Measurements from ENCODE around the gene GPC6. TPM values are rescaled to one million over a fixed set of nuclear protein-coding genes. Genes with fewer than 3 reads are reported as not detected.

Gene GPC6
- total and polyA plus RNA-seq, 2 experiments from 2014 or later = 26.0 to 92.8 TPM

DNA sequence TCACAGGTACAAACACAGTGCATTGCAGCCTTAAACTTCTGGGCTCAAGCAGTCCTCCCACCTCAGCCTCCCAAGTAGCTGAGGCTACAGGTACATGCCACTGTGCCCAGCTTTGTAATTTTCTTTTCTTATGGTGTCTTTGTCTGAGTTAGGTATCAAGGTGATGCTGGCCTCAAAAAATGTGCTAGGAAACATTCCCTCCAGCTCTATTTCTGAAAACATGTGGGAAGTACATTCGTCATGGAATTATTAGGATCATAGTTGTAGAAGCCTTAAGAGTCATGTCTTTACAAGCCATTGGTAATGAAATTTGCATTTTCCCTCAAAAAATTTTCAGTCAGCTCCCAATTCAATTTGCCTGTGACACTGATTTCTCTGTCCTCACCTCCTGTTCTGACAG, 1021.3 kb downstream of the GPC6 start:
- Histone ChIP-seq H3K27me3 (no peaks in the 10 kb centered on the region), H3K27ac (no peak overlapping the region), H4K20me1 (ENCODE audit: insufficient read depth, poor library complexity, severe bottlenecking) (no peaks in the 10 kb centered on the region), H2AFZ (no peak overlapping the region), H3K4me2 (no peak overlapping the region), H3K79me2 (no peaks in the 10 kb centered on the region), H3K36me3 (replicated peaks; ENCODE audit: insufficient read depth, low read depth) (no peaks in the 10 kb centered on the region), H3K4me1 (ENCODE audit: insufficient read depth) (no peaks in the 10 kb centered on the region), H3K9me3 (ENCODE audit: low read depth) (peaks cover 7% of the 10 kb centered on the region), H3K4me3 (no peak overlapping the region), H3K9me2 (replicated peaks; ENCODE audit: insufficient read depth) (no peaks in the 10 kb centered on the region)
- TF ChIP-seq, protein P1, sequence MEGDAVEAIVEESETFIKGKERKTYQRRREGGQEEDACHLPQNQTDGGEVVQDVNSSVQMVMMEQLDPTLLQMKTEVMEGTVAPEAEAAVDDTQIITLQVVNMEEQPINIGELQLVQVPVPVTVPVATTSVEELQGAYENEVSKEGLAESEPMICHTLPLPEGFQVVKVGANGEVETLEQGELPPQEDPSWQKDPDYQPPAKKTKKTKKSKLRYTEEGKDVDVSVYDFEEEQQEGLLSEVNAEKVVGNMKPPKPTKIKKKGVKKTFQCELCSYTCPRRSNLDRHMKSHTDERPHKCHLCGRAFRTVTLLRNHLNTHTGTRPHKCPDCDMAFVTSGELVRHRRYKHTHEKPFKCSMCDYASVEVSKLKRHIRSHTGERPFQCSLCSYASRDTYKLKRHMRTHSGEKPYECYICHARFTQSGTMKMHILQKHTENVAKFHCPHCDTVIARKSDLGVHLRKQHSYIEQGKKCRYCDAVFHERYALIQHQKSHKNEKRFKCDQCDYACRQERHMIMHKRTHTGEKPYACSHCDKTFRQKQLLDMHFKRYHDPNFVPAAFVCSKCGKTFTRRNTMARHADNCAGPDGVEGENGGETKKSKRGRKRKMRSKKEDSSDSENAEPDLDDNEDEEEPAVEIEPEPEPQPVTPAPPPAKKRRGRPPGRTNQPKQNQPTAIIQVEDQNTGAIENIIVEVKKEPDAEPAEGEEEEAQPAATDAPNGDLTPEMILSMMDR (IDR thresholded peaks at IDR 0.05; ENCODE audit: poor library complexity) = no peak
- no peak for TF ChIP-seq EZH2 (IDR thresholded peaks at IDR 0.05; ENCODE audit: borderline replicate concordance)
- TF ChIP-seq EZH2phosphoT487 (IDR thresholded peaks at IDR 0.05; ENCODE audit: low read depth, severe bottlenecking, unreplicated experiment) = no peak
- WGBS (ENCODE audit: low lambda C conversion rate, missing lambda C conversion rate) = 91% methylated on average over 1 of the region's 1 CpG
- DNase-seq (ENCODE audit: low spot score) = no peak

DNA sequence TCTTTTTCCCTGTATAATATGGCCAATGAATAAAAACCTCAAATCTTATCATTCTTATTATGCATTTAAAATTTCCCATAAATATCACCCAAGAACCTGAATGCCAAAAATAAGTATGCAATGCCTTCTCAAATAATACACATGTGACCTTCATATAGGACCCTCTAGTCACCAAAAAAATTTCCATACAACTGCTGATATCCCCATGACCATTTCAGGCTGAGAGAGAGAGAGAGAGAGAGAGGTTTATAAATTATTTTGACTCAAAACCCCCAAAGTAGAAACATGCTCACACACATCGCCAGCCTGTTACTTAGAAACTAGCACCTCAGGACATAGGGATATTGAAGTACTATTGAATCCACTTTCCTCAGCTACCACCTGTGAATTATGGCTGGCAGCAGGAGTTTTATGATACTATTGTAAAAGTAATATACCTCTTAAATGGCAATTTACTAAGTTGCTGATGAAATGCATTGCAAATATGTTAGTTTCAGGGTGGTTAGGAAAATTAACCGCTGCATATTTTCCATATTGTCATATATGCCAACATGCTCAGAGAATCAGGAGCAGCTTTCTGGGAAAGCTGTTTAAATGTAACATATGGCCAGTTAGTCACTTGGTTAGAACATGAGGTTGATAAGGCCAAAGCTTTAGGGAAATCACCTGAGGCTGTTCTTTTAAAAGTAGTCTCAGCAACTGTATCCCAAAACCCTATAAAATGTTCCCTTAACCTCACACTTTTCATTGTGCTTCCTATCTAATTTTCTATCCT, 1022.0 kb downstream of the GPC6 start:
- H3K9me3 ChIP-seq (ENCODE audit: low read depth) = peaks cover 7% of the 10 kb centered on the region
- no peak overlapping the region for H3K4me3 ChIP-seq
- no peaks in the 10 kb centered on the region for H4K20me1 ChIP-seq (ENCODE audit: insufficient read depth, poor library complexity, severe bottlenecking)
- H2AFZ ChIP-seq = no peak overlapping the region
- no peak overlapping the region for H3K27ac ChIP-seq
- no peaks in the 10 kb centered on the region for H3K9me2 ChIP-seq (replicated peaks; ENCODE audit: insufficient read depth)
- 93% methylated on average over 2 of the region's 2 CpGs for WGBS (ENCODE audit: low lambda C conversion rate, missing lambda C conversion rate)
- H3K36me3 ChIP-seq (replicated peaks; ENCODE audit: insufficient read depth, low read depth) = no peaks in the 10 kb centered on the region
- TF ChIP-seq EZH2 (IDR thresholded peaks at IDR 0.05; ENCODE audit: borderline replicate concordance) = no peak
- DNase-seq (ENCODE audit: low spot score) = no peak
- H3K79me2 ChIP-seq = no peaks in the 10 kb centered on the region
- no peak overlapping the region for H3K4me2 ChIP-seq
- H3K4me1 ChIP-seq (ENCODE audit: insufficient read depth) = no peaks in the 10 kb centered on the region
- H3K27me3 ChIP-seq = no peaks in the 10 kb centered on the region

DNA sequence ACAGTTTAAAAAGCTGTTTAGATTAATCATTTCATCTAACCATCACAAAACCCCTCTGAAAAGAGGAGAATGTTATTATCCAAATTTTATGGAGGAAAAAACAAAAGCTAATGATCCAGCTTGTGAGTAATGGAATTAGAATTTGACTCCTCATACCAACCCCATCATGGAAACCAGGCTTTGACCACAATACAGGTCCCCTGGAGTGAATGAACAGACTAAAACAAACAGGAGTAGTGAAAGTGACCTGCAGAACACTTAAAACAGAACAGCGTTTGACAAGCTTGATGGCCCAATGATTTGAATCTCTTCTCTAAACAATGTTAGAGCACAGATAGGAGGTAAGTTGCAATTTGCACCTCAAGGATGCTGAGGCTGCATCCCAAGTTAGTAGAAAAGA, 1022.9 kb downstream of the GPC6 start:
- H3K4me2 ChIP-seq = no peak overlapping the region
- 24% methylated on average over 1 of the region's 1 CpG for WGBS (ENCODE audit: low lambda C conversion rate, missing lambda C conversion rate)

More for the DNA sequence above, 1022.9 kb downstream of the GPC6 start:
- TF ChIP-seq EZH2phosphoT487 (IDR thresholded peaks at IDR 0.05; ENCODE audit: low read depth, severe bottlenecking, unreplicated experiment) = no peak
- TF ChIP-seq EZH2 (IDR thresholded peaks at IDR 0.05; ENCODE audit: borderline replicate concordance) = no peak
- TF ChIP-seq, protein P1 (IDR thresholded peaks at IDR 0.05; ENCODE audit: poor library complexity) = no peak
- no peaks in the 10 kb centered on the region for H3K79me2 ChIP-seq
- no peak overlapping the region for H3K27ac ChIP-seq
- no peaks in the 10 kb centered on the region for H3K36me3 ChIP-seq (replicated peaks; ENCODE audit: insufficient read depth, low read depth)
- no peak overlapping the region for H2AFZ ChIP-seq
- peaks cover 7% of the 10 kb centered on the region for H3K9me3 ChIP-seq (ENCODE audit: low read depth)
- no peaks in the 10 kb centered on the region for H3K9me2 ChIP-seq (replicated peaks; ENCODE audit: insufficient read depth)
- no peak overlapping the region for H3K4me3 ChIP-seq
- H4K20me1 ChIP-seq (ENCODE audit: insufficient read depth, poor library complexity, severe bottlenecking) = no peaks in the 10 kb centered on the region
- no peak for DNase-seq (ENCODE audit: low spot score)
- H3K4me1 ChIP-seq (ENCODE audit: insufficient read depth) = no peaks in the 10 kb centered on the region
- H3K27me3 ChIP-seq = no peaks in the 10 kb centered on the region
